Amygdala (tissue), 56 donors: ENCODE data around the gene POU3F2.
A peak's percentile ranks its signal among the peaks of the same experiment; 100 is the strongest.

Experiments used
- DNase-seq, 56 donors: peaks; one replicate each; lab custom pipeline; 2025; lab: John Stamatoyannopoulos, UW

Gene POU3F2

GRCh38 chr6:98834060-98835031 is at the start of gene POU3F2:
Gene POU3F2 (plus strand): TSS chr6:98834574. CDS start chr6:98834874, 300 bp downstream.
- DNase-seq: peak; percentile 46 to 98 (median 95)

- peak in 11 of 56 donors; percentile 1 to 70 (median 4) for DNase-seq
Measured at GRCh38 chr6:98787435-98787834, 46.9 kb upstream of the POU3F2 start.

- peak in 13 of 56 donors; percentile 2 to 23 (median 6) for DNase-seq
Measured at GRCh38 chr6:98787961-98788360, 46.4 kb upstream of the POU3F2 start.

DNA sequence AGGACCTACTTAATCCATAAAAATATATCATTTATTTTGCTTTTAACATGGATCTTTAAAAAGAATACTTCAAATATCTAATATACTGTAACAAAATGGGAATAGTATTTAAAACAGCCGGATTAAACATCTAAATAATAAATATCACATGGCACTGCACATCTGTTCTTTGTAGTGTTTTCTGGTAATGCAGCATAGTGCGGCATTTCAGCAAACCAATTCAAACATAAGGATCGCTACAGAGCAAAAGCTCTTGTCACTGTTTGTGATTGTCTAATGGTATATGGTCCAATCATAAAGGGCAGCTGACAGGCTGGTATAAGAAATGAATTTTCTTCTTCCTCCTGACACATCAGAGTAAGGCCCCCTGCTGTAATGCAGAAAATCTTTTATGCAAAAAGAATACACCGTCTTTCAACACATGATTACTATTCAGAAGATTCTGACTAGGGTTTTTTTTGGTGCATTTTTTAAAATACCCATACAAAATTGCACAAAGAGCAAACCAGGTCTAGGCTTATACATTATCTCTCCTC is 40.0 kb upstream of the POU3F2 start:
- DNase-seq: no peak

DNA sequence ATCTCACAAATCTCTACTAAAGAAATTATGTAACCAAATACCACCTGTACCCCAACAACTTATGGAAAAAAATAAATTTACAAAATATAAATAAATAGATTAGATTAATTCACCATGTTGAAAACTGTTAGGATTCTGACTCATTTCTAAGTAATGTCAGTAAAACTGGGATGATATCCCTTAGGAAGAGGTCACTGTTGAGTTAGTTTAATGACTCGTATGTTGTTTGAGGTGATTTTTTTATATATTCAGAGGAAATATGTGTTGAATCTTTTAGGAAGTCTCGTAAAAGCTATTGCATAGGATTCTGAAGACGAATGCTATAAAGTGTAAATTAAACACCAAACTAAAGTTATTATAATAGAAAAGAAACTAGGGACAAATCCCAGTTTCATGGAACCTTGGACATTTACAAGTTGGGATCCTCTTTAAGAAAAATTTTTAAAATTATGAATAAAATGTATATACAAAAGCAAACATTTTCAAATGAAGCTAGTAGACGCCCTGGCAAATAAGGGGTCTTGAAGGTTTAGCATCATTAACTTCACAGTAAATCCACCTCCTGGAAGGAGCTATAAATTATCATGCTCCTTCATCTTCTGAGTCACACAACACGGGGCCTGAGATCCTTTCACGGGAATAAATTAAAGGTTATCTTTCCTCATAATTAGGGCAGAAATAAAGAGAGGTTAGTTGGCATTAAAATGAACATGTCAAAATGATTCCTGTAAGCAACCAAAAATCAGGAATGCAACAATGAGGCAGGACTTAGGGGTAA is 37.0 kb upstream of the POU3F2 start:
- DNase-seq: no peak

DNA sequence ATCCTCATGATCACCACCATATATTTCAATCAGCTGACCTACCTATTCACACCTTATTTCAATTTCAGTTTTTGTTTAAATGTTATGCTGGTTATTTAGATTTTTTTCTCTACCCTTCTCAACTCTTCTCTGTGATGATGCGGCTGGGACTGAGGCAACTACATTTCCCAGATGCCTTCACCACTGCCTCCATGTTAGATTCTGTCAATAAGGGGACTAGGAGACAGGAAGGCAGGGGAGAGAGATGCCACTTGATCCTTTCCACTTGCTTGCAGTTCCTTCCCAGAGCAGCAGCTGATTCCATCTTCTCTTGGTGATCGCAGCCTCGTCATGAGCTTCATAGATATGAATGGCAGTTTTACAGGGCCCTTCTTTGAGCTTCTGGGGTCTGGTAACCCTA is 33.5 kb upstream of the POU3F2 start:
- DNase-seq: no peak

DNA sequence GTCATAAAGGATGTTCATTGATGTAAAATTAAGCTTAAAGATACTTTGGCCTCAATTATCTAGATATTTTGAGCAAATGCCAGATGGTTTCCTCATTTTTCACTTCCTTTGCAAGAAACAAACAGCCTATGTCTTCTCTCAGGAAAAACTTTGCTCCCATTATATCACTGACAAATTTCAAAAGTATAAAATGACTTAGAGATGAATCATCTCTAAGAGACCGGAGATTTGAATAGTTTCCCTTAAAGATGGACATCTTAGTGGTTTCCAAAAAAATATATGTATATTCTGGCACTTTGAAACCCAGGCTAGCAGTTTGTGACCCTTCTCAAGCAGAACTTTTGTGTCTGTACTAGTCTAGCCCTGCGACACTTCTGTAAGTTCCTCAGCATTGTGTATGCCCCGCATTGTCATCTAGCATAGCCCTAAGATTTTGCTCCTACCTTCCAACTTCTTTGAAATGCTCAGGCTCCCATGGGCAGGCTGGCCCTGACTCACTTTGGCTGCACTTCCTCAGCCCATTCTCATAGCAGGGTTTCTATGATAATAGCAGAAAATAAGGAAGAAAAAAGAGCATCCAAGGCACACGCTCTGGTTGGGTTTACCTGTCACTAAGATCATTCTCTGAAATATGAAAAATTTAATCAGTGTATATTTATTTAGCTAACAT is 25.7 kb upstream of the POU3F2 start:
- no peak for DNase-seq

DNA sequence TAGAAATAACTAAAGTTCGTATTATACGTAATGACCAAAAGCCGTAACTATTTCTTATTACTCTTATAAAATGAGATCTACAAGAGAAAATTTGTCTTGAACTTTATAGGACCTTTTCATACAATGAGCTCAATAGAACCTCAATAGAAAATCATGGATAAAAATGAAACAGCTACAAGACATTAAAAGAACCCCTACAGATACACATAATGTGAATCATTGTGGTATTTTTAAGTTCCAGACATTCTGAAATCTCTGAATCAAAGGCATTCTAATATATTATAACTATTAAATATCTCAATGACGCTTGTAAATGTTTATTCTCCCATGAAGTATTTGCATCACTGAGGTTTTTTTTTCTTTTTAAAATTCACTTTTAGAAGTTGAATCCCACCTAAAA is 22.2 kb upstream of the POU3F2 start:
- no peak for DNase-seq

DNA sequence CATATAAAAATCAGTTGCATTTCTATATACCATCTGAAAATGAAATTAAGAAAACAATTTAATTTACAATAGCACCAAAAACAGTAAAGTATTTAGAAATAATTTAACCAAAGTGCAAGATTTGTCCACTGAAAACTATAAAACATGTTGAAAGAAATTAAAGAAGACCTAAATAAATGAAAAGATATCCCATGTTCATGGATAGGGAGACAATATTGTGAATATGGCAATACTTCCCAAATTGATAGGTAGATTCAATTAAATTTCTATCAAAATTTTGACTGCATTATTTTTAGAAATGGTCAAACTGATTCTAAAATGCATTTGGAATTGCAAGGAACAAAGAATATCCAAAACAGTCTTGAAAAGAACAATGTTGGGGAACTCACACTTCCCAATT is 17.6 kb upstream of the POU3F2 start:
- no peak for DNase-seq

DNA sequence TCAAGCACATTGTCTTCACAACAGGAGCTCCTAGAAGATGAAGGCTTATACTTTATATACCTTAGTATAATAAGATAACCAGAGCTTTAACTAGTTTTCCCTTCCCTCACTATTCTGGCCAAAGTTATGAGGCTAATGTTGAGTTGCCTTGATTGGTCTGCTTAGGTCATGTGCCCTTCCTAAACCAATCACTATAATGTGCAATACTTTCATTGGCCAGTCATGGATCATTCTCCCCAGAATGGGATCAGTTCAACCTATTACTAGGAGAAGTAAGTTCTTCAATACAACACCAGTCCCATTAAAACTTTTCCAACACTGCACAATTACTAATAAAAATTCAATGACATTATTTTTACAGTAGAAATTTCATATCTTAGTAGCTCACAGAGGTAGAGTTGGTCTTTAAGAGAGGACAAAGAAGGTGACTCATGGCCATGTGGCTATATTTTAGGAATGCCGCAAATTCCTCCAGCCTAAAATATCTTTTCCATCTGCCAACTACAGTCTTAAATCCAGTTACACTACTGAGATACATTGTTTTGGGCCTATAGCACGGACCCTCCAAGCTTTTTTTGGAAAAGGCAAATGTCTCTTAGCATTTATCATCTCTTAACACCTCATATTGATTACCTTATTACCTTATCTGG is 12.5 kb upstream of the POU3F2 start:
- no peak for DNase-seq

DNA sequence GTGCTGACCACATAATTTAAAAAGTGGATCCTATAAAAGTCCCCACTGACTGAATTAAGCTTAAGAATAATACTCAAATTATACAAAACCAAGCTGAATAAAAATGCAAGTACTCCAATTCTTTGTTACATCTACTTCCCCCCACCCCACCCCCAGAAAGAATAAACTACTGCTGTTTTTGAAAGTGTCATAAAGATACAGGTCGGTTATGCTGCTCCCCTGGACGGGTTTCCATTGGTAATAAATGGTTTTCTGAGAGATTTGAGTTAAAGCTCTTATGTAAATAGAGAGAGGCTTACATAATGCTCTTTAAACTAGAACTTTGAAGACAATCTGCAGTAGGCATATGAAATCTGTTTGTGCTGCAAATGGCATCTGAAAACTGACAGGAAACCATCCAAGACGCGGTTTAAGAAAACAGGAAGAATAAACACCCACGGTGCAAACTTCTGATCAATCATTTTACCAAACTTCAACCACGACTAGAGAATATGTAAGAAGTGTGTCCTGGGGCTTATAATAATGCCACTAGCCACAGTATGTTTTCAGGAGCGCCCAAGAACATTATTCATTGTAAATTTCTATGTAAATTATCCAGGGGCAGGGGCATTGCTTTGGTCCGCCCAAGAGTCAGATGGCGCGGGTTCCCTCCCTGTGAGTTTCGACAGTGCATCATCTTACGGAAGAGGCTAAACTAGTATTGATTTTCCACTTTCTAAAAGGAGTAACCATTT is 10.8 kb upstream of the POU3F2 start:
- no peak for DNase-seq

GRCh38 chr6:98824162-98824901 is 10.0 kb upstream of the POU3F2 start:
- DNase-seq: peak in 21 of 56 donors; percentile 21 to 69 (median 39)

DNA sequence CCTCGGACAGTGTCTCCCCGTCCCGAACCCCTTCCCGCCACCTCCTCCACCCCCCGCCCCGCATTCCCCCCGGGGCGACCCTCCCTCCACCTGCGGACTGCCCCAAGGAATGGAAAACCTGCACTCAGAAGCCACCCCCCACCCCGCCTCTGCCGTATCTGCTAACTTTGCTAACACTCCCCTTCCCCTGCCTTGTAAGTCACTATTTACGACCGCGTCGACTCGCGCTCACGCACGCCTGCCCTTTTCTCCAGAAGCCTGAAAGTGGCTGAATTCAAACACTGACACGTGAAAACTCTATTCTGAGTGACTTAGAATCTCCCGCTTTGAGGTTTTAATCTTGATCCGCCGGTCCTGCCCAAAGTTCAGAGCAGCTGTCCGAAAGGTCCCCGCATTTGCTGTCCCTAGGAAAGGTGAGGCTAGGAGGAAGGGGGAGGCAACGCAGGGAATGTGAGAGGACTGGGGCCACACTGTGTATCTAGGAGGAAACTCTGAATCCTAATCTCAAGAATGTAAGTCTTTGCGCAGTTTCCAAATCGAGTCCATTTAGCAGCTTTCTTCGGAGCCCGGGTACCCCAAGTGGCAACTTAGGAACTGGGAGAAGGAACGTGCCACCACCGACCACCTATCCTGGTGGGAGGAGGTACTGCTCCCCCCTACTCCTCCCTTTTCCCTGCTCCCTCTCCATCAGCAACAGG is 9.3 kb upstream of the POU3F2 start:
- no peak for DNase-seq

- DNase-seq: no peak
Measured at GRCh38 chr6:98825600-98826230, 8.7 kb upstream of the POU3F2 start.

GRCh38 chr6:98827295-98828159 is 6.8 kb upstream of the POU3F2 start:
- DNase-seq: peak in 42 of 56 donors; percentile 39 to 87 (median 71)

DNA sequence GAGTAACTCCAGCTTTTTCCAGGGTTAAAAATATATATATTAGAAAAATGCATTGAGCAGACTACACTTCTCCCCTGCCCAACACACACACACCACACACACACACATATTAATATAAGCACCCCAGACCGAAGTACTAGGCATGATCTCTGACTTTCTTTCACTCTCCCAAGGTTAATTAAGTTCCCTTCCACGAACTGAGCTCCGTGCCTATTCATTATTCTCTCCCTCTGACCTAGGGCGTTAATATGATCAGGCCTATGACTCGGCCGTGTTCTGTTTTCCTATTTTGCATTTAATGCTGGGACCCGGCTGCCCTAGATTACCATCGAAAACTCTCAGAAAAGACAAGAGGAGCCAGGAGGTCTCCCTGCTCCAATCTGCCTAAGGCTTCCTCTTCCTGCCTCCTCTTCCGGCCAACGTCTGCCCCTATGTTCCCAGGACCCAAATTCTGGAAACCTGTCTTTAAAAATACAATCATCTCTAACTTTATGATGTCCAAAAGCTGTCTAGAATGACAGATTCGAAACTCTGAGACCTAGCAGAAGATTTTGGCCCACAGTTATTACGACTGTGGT is 6.1 kb upstream of the POU3F2 start:
- DNase-seq: no peak
